GM12892 (cell line): ENCODE data around the gene SLC7A1.

Experiments
- POLR2A ChIP-seq: IDR thresholded peaks from 2 replicates; pipeline ENCODE4 v1.6.1; 2011; ENCODE audit warnings: low read depth, low read length, control low read depth
- POLR2AphosphoS5 ChIP-seq: IDR thresholded peaks from 2 replicates; pipeline ENCODE4 v1.6.1; 2011; ENCODE audit warnings: low read depth, low read length, control low read depth
- TAF1 ChIP-seq: IDR thresholded peaks from 2 replicates; pipeline ENCODE4 v1.6.1; 2011; ENCODE audit warnings: low read depth, mild to moderate bottlenecking, control low read depth, low read length, borderline replicate concordance

- TF ChIP-seq POLR2A (no peak), POLR2AphosphoS5 (no peak), TAF1 (no peak)
Observed at GRCh38 chr13:29484796-29485195, 110.7 kb downstream of the SLC7A1 start.
